NCI-H2227 treated with DMSO at 0.1 percent for 48 hours (cell line): ENCODE data around the gene SCARF2.
"Not testable (repeated sequence)": the region's sequence is repeated elsewhere in the genome, so short reads cannot be mapped to it uniquely, and the experiment has no call there.

ENCODE experiments used
- DNase-seq: peaks from one replicate; lab custom pipeline; 2025; lab: John Stamatoyannopoulos, UW

Gene SCARF2

DNA sequence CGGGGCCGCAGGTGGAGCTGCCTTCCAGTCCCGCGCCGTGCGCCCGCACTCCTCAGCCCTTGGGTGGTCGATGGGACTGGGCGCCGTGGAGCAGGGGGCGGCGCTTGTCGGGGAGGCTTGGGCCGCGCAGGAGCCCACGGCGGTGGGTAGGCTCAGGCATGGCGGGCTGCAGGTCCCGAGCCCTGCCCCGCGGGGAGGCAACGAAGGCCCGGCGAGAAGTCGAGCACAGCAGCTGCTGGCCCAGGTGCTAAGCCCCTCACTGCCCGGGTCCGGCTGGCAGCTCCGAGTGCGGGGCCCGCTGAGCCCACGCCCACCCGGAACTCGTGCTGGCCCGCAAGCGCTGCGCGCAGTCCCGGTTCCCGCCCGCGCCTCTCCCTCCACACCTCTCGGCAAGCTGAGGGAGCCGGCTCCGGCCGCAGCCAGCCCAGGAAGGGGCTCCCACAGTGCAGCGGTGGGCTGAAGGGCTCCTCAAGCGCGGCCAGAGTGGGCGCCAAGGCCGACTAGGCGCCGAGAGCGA, 45.2 kb downstream of the SCARF2 start:
- DNase-seq: not testable (repeated sequence)

DNA sequence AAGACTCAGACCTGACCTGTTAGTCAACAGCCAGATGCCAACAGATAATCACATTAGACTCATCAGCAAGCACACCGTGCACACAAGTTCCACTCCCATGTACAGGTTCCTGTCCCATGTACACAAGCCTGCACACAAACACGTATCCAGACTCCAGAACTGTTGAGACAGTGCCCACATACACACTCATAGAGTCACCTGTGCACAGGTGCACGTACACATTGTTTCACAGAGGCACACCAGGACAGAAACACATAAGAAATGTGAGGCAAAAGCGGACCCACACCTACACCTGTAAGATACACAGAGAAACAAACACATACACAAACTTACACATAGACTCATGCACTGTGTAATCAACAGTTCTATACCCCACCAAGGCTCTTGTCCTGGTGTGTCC, 46.4 kb downstream of the SCARF2 start:
- DNase-seq: no peak

DNA sequence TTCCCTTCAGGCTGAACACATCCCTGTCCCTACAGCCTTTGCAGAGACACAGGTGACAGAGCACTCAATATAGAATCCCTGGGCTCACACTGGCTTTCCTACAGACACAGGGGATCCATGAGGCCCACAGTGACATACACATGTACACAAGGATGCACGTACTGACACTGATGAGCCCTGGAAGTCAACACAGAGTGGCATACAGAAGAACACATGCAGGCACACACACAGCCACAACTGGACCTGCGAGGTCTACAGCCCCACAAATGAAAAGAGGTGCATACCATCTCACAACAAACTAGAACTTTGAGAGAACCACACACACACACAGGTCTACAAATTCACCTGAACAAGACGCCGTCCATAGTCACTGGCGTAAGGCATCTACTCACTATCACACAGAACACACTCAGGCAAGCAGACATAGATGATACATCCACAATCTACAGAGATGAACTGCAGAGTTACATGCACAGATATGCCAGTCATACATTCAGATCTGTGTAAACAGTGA, 47.2 kb downstream of the SCARF2 start:
- DNase-seq: no peak

DNA sequence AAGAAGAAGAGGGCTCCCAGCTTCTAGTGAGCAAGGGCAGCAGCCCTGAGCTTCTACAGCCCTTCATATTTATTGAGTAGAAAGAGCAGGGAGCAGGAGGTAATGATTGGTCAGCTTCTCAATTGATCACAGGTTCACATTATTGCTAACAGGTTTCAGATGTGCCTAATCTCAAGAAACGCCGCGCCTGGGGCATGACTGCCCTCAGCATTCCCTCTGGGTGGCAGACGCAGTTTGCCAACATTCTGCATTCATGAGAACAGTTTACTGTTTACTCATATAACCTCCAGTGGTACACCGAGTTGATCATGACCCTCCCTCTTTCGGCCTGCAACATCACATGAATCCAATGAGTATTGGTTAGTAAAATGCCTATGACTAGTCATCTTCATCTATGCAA, 48.3 kb downstream of the SCARF2 start:
- no peak for DNase-seq

DNA sequence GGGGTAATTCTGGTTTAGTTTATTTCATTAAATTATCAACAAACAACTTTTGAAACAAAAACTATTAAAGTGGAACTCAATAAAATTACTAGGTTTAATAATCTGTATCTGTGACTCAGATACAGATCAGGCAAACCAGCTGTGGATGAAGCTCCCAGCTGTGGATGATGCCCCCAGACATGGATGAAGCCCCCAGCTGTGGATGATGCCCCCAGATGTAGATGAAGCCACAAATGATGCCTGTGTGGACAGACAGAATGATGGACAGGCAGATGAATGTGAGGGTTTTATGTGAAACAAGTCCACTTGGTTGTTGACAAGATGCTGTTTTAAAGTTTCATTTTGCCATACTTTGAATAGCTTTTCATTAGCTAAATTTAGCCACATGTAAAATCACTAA, 49.4 kb downstream of the SCARF2 start:
- no peak for DNase-seq

DNA sequence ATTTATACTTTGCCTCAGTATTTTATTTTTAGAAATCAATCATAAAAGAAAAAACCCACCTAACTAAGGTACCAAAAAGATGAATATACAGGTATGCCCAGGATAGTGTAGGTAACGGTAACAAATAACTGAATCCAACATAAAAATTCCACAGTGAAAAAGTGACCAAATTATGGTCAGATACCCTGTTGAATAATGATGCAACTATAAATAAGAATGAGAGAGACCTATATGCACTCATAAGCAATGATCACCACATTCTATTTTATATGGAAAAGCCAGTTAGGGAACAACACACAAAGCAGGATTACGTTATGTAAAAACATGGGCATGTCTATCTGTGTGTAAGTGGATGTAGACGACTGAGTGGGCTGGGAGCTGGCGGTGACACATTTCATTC, 50.7 kb downstream of the SCARF2 start:
- no peak for DNase-seq

DNA sequence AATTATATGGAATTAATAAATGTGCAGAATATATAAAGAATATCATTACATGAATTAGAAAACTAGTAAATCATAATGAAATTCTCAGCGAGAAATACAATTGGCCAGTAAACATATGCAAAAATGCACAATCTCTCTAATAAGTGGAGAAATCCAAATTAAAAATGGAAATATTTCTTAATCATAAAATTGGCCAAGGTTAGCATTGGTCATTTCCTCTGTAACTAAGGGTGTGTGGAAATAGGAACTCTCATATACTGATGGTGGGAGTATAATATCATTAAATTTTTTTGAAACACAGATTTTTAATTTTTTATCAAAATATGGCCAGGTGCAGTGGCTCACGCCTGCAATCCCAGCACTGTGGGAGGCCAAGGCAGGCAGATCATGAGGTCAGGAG, 51.3 kb downstream of the SCARF2 start:
- DNase-seq: no peak

DNA sequence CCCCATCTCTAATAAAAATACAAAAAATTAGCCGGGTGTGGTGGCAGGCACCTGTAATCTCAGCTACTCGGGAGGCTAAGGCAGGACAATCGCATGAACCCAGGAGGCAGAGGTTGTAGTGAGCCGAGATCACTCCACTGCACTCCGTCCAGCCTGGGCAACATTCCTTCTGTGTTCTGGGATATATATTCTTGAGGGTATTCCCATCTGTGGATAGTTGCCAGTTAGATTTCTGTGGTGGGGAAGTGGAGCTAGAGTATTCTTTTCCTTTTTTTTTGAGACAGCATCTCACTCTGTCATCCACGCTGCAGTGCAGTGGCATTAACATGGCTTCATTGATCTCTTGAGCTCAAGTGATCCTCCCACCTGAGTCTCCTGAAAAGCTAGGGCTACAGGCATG, 52.8 kb downstream of the SCARF2 start:
- no peak for DNase-seq

DNA sequence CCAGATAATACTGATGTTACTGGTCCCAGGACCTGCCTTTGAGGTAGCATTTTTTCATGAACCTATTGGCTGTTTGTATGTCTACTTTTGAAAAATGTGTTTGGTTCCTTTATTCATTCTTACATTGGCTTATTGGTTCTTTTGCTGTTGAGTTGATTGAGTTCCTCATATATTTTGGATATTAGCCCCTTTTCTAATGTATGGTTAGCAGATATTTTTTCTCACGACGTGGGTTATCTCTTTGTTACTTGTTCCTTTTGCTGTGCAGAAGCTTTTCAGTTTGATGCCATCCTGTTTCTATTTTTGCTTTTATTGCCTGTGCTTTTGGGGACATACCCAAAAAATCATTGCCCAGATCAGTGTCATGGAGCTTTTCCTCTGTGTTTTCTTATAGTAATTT, 53.5 kb downstream of the SCARF2 start:
- DNase-seq: no peak

DNA sequence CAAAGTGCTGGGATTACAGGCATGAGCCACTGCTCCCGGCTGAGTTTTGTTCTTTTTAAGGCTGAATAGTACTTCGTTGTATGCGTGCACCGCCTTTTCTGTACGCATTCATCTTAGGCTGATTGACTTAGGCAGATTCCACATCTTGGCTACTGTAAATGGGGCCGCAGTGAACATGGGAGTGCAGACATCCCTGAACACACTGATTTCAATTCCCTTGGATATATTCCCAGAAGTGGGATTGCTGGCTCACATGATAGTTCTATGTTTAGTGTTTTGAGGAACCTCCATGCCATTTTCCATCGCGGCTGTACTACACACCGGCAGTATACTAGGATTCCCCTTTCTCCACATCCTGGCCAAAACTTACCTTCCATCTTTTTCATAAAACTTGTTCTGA, 54.1 kb downstream of the SCARF2 start:
- DNase-seq: no peak

DNA sequence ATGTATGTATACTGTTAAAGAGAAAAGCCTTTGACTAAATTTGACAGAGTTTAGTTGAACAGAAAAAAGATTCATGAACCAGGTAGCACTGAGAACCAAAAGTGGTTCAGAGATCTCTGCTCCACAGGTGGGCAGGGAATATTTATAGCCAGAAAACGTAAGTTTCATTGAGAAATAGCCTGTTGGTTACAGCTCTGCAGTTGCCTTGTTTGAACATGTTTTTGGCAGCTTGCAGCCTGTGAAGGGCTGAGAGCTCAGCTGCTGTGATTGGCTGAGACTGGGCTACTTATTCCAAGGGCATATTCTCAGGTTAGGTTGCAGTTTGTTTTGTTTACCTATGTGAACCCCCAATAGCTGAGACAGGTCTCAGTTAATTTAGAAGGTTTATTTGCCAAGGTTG, 57.1 kb downstream of the SCARF2 start:
- no peak for DNase-seq

DNA sequence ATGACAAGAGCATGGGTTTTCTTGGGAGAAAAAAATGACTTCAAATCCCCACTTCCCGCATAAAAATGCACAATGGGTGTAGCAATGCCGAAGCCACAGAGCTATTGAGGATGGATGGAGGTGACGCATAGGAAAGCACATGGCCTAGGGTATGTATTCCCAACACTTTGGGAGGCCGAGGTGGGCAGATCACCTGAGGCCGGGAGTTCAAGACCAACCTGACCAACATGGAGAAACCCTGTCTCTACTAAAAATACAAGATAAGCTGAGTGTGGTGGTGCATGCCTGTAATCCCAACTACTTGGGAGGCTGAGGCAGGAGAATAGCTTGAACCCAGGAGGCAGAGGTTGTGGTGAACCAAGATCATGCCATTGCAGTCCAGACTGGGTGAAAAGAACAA, 58.9 kb downstream of the SCARF2 start:
- DNase-seq: not testable (repeated sequence)

DNA sequence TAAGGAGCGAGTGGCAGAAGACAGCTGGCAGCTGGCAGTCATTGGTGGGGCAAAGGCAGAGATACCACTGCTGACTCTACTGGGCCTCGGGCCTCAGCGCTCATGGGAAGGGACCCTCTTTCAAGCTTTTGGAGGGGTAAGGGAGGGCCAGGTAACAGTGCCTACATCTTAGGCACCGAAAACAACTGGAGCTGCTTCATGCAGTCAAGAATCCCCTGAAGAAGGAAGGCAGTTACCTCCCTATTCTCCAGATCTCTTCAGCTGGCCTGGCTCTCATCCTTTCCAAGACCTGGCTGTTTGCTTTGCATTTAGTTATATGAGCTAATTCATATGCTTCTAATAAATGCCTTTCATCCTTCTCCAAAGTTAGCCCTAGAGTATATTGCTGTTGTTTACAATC, 59.5 kb downstream of the SCARF2 start:
- no peak for DNase-seq

DNA sequence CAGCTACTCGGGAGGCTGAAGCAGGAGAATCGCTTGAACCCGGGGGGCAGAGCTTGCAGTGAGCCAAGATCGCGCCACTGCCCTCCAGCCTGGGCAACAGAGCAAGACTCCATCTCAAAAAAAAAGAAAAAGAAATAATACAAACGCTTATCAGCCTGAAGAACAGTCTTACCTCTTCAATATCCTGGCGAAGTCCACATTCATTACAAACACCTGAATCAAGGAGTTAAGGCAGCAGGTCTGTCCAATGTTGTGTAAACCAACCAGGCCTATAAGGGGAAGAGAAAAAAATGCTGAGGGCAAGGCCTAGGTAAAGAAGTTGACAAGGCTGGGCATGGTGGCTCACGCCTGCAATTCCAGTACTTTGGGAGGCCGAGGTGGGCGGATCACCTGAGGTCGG, 60.6 kb downstream of the SCARF2 start:
- not testable (repeated sequence) for DNase-seq

DNA sequence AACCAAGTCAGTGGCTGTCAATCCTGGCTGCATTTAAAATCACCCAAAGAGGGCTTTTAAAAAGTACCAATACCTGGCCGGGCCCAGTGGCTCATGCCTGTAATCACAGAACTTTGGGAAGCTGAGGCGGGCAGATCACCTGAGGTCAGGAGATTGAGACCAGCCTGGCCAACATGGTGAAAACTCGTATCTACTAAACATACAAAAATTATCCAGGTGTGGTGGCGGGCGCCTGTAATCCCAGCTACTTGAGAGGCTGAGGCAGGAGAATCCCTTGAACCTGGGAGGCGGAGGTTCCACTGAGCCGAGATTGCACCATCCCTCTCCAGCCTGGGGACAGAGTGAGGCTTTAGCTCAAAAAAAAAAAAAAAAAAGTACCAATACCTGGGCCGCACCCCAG, 61.3 kb downstream of the SCARF2 start:
- not testable (repeated sequence) for DNase-seq
